ENCODE results near the gene PDE11A. TPM values are rescaled to one million over a fixed set of nuclear protein-coding genes. Genes with fewer than 3 reads are reported as not detected.

PDE11A gene
- total RNA-seq, 2 donors from 2014 or later: 2.6 to 3.2 TPM

GRCh38 chr2:177593402-177593801 lies 479.2 kb downstream of the PDE11A start:
- H3K9me3 ChIP-seq: no peaks in the 10 kb centered on the region
- TF ChIP-seq, protein P1, sequence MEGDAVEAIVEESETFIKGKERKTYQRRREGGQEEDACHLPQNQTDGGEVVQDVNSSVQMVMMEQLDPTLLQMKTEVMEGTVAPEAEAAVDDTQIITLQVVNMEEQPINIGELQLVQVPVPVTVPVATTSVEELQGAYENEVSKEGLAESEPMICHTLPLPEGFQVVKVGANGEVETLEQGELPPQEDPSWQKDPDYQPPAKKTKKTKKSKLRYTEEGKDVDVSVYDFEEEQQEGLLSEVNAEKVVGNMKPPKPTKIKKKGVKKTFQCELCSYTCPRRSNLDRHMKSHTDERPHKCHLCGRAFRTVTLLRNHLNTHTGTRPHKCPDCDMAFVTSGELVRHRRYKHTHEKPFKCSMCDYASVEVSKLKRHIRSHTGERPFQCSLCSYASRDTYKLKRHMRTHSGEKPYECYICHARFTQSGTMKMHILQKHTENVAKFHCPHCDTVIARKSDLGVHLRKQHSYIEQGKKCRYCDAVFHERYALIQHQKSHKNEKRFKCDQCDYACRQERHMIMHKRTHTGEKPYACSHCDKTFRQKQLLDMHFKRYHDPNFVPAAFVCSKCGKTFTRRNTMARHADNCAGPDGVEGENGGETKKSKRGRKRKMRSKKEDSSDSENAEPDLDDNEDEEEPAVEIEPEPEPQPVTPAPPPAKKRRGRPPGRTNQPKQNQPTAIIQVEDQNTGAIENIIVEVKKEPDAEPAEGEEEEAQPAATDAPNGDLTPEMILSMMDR (IDR thresholded peaks at IDR 0.05): no peak
- H3K4me1 ChIP-seq: no peaks in the 10 kb centered on the region
- H3K9ac ChIP-seq (ENCODE audit: low read depth in 2 of 2, low read length in 2 of 2): no peak overlapping the region
- H3K4me3 ChIP-seq: no peak overlapping the region
- no peaks in the 10 kb centered on the region for H3K27me3 ChIP-seq
- intact Hi-C loops (cut with DNase I): no loop called here
- no peak for DNase-seq
- no peak overlapping the region for H3K27ac ChIP-seq
- H3K36me3 ChIP-seq: no peaks in the 10 kb centered on the region

GRCh38 chr2:177592945-177593344 lies 479.6 kb downstream of the PDE11A start:
- H3K4me3 ChIP-seq: no peak overlapping the region
- DNase-seq: no peak
- H3K4me1 ChIP-seq: no peaks in the 10 kb centered on the region
- no peaks in the 10 kb centered on the region for H3K9me3 ChIP-seq
- no peak overlapping the region for H3K27ac ChIP-seq
- H3K9ac ChIP-seq (ENCODE audit: low read depth in 2 of 2, low read length in 2 of 2): no peak overlapping the region
- H3K27me3 ChIP-seq: no peaks in the 10 kb centered on the region
- intact Hi-C loops (cut with DNase I): no loop called here
- no peaks in the 10 kb centered on the region for H3K36me3 ChIP-seq
- TF ChIP-seq, protein P1 (IDR thresholded peaks at IDR 0.05): no peak

GRCh38 chr2:177592397-177592796 lies 480.2 kb downstream of the PDE11A start:
- no peak for DNase-seq
- intact Hi-C loops (cut with DNase I): no loop called here
- no peaks in the 10 kb centered on the region for H3K9me3 ChIP-seq
- no peak overlapping the region for H3K9ac ChIP-seq (ENCODE audit: low read depth in 2 of 2, low read length in 2 of 2)
- H3K27ac ChIP-seq: no peak overlapping the region
- no peaks in the 10 kb centered on the region for H3K4me1 ChIP-seq
- no peak overlapping the region for H3K4me3 ChIP-seq
- TF ChIP-seq, protein P1 (IDR thresholded peaks at IDR 0.05): no peak
- no peaks in the 10 kb centered on the region for H3K36me3 ChIP-seq
- H3K27me3 ChIP-seq: no peaks in the 10 kb centered on the region

DNA sequence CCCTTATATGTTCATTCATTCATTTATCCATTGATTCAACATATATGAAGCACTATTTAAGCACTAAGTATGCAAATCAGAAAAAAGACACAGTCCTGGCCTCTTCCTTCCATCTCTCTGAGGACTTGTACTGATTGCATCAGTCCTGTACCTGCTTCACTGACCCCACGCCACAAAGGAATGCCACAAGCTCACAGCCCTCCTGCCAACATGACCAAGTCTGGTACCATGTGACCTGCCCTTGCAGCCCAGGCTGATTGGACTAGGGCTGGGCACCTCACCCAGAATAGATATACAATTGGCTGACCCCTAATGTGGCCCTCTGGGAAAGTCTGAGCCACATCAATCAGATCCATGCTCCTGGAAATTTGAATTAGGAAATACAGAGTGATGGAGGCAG lies 483.4 kb downstream of the PDE11A start:
- Histone ChIP-seq H3K36me3 (no peaks in the 10 kb centered on the region), H3K9ac (ENCODE audit: low read depth in 2 of 2, low read length in 2 of 2) (no peak overlapping the region), H3K4me1 (no peaks in the 10 kb centered on the region), H3K27me3 (no peaks in the 10 kb centered on the region), H3K9me3 (no peaks in the 10 kb centered on the region), H3K27ac (no peak overlapping the region), H3K4me3 (no peak overlapping the region)
- intact Hi-C loops (cut with DNase I): no loop called here
- DNase-seq: no peak
- TF ChIP-seq, protein P1 (IDR thresholded peaks at IDR 0.05): no peak

DNA sequence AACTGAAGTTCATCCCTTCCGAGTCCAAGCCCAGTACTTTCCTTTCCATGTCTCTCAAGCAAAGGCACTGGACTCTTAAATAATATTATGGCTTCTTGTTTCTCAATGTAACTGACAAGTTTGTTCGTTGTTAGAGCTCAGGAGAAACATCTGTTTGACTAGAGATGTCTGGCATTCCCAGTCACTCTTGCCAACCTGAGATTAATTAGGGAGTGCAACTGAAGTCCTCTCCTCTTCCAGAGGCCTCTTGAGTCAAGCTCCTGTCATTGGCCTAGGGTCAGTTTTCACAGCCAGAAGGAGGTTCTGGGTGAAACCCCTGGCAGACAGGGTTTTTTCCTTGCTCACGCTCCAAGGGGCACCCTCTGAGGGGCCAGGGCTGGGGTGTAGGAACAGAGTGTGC lies 483.9 kb downstream of the PDE11A start:
- Histone ChIP-seq H3K4me1 (no peaks in the 10 kb centered on the region), H3K9me3 (no peaks in the 10 kb centered on the region), H3K36me3 (no peaks in the 10 kb centered on the region), H3K4me3 (no peak overlapping the region), H3K9ac (ENCODE audit: low read depth in 2 of 2, low read length in 2 of 2) (no peak overlapping the region), H3K27ac (no peak overlapping the region), H3K27me3 (no peaks in the 10 kb centered on the region)
- TF ChIP-seq, protein P1 (IDR thresholded peaks at IDR 0.05): no peak
- no peak for DNase-seq
- intact Hi-C loops (cut with DNase I): no loop called here

DNA sequence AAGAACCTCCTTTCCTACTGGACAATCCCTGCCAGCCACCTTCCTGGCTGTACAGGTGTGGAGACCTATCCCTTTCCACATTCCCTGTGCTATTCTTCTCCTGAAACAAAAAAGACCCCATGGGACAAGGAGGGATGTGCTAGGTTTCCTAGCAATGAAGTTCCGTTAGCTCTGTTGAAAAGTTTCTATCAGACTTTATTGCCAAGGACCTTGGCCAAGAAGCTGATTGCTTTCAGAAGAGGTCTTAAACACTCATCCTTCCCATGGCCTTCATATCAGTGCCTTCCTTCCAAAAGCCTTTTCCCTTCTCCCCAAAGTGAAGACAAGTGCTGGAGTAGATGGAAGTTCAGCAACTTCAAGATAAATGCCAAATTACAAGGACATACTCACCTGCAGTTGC lies 485.2 kb downstream of the PDE11A start:
- TF ChIP-seq, protein P1 (IDR thresholded peaks at IDR 0.05): no peak
- no peaks in the 10 kb centered on the region for H3K4me1 ChIP-seq

More for the DNA sequence above, 485.2 kb downstream of the PDE11A start:
- Histone ChIP-seq H3K27ac (no peak overlapping the region), H3K4me3 (no peak overlapping the region), H3K27me3 (no peaks in the 10 kb centered on the region), H3K36me3 (no peaks in the 10 kb centered on the region), H3K9ac (ENCODE audit: low read depth in 2 of 2, low read length in 2 of 2) (no peak overlapping the region), H3K9me3 (no peaks in the 10 kb centered on the region)
- intact Hi-C loops (cut with DNase I): no loop called here
- no peak for DNase-seq
